NCI-H526 treated with DMSO at 0.1 percent for 48 hours (cell line): ENCODE measurements around the gene CNGB1.
"Not testable (repeated sequence)": the region's sequence is repeated elsewhere in the genome, so short reads cannot be mapped to it uniquely, and the experiment has no call there.

Source experiments
- DNase-seq: peaks from one replicate; lab custom pipeline; 2025; lab: John Stamatoyannopoulos, UW

Gene CNGB1

GRCh38 chr16:57926041-57926440 lies 44.9 kb downstream of the CNGB1 start:
- DNase-seq, result no peak

GRCh38 chr16:57925310-57925709 lies 45.6 kb downstream of the CNGB1 start:
- DNase-seq, result no peak

DNA sequence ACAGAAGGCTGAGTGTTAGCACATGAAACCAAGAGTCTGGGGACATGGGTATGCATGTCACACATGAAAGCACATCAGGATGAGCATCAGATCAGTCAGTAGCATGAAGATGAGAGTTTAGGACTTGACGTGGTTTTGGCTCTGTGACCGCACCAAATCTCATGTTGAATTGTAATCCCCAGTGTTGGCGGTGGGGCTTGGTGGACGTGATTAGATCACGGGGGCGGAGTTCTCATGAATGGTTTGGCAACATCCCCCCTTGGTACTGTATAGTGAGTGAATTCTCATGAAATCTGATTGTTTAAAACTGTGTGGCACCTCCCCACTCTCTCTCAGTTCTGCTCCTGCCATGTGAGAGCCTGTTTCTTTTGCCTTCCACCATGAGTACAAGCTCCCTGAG lies 46.4 kb downstream of the CNGB1 start:
- DNase-seq, result no peak

- no peak for DNase-seq
Observed at GRCh38 chr16:57923841-57924240, 47.1 kb downstream of the CNGB1 start.

DNA sequence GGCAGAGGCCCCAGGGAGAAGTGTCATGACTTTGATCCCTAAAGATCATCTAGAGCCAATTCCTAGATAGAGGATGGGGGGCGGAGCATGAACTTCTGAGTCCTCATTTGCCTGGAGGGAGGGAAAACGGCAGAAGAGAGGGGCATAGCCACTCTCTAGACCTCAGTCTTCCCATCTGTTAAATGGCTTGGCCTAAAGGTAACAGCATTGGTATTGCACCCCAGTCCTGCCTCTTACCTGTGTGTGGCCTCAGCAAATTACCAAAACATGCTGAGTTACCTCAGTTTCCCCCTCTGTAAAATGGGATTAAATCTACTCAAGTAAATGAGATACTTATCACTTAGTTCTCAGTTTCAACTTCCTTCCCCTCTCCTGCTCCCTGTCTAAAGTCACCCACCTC lies 47.5 kb downstream of the CNGB1 start:
- no peak for DNase-seq

DNA sequence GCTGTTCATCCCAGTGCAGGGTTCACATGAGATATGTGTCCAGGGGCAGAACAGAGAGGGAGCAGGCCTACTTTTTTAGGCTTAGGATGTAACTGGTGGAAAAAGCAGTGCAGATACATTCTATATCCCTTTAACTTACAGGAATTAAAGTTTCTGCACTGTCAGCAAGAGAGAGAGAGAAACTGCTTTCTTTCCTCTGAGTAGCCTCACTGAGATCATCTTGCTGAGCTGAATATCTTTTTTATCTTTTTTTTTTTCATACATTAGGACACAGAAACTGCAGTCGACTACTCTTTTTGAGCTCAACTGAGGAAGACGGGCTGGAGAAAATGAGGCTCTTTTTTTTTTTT lies 50.1 kb downstream of the CNGB1 start:
- no peak for DNase-seq

GRCh38 chr16:57920215-57920879 lies 50.6 kb downstream of the CNGB1 start:
- DNase-seq, result no peak

- no peak for DNase-seq
Observed at GRCh38 chr16:57918994-57919393, 51.9 kb downstream of the CNGB1 start.

DNA sequence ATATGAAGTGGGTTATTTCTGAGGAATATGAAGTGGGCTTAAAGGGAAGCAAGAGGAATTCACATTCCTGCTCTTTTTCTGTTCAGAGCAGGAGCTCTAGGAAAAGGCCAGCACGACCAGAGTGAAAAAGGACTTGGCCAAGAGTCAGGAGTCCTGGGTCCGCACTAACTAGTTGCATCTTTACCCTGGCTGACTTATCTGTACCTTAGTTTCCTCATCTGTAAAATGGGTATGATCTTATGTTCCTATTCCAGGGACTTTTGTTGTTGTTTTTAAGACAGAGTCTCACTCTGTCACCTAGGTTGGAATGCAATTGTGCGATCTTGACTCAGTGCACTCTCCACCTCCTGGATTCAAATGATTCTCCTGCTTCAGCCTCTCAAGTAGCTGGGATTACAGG lies 52.5 kb downstream of the CNGB1 start:
- DNase-seq, result no peak

DNA sequence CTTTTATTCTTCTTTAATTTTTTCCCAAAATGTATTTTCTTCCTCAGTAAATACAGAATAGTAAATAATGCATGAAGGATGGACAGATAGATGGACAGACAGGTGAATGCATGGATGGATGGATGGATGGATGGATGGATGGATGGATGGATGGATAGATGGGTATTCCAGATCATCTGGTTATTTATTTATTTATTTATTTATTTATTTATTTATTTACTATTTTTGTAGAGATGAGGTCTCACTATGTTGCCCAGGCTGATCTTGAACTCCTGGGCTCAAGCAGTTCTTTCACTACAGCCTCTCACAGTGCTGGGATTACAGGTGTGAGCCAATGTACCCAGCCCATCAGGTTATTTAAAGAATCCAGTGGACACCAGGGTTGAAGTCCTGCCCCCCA lies 53.0 kb downstream of the CNGB1 start:
- not testable (repeated sequence) for DNase-seq

- not testable (repeated sequence) for DNase-seq
Observed at GRCh38 chr16:57917489-57917888, 53.4 kb downstream of the CNGB1 start.

DNA sequence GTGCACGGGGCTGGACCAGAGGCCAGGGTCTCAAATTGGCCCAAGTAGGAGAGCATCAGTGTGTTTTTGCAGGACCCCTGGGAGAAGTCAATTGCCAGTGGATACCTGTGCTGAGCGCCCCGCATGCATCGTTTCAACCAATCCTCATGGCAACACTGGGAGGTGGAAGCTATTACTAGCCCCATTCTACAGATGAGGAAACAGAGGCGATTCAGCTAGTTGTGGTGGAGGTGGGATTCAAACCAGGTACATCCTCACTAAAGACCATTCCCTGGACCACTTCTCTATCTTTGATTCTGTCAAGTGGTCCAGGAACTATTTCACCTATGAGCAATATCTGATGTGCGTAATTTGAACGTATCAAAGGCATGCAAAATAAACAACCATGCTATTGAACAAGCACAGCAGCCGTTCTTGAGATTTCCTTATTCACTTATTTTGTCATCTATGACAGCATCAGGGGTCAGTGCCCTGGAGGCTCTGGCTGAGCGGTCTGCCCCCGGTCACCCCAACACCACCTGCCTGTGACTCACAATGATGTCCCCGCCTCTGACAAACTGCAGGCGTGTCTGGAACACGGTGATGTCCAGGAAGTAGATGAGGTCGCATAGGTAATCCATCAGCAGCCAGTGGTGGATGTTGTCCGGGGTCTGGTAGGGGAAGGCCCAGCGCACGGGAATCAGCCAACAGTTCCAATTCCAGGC lies 54.0 kb downstream of the CNGB1 start:
- DNase-seq, result no peak

- no peak for DNase-seq
Observed at GRCh38 chr16:57915811-57916488, 55.0 kb downstream of the CNGB1 start.

DNA sequence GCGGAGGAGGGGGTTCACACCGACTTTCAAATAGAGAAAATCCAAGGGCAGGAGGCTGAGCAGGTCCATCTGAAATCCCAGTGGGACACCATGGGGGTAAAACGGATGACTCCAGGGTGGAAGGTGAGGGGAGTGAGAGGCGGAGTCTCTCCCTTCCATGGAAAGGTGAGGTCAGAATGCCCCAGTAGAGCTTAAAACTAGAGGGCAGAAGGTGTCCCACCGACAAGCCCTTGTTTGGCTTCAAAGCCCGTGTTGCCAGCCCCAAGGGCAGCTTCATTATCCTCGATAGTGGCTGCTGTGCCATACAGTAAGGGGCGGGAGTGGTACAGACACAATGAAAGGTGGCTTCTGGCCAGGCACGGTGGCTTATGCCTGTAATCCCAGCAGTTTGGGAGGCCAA lies 55.7 kb downstream of the CNGB1 start:
- no peak for DNase-seq

DNA sequence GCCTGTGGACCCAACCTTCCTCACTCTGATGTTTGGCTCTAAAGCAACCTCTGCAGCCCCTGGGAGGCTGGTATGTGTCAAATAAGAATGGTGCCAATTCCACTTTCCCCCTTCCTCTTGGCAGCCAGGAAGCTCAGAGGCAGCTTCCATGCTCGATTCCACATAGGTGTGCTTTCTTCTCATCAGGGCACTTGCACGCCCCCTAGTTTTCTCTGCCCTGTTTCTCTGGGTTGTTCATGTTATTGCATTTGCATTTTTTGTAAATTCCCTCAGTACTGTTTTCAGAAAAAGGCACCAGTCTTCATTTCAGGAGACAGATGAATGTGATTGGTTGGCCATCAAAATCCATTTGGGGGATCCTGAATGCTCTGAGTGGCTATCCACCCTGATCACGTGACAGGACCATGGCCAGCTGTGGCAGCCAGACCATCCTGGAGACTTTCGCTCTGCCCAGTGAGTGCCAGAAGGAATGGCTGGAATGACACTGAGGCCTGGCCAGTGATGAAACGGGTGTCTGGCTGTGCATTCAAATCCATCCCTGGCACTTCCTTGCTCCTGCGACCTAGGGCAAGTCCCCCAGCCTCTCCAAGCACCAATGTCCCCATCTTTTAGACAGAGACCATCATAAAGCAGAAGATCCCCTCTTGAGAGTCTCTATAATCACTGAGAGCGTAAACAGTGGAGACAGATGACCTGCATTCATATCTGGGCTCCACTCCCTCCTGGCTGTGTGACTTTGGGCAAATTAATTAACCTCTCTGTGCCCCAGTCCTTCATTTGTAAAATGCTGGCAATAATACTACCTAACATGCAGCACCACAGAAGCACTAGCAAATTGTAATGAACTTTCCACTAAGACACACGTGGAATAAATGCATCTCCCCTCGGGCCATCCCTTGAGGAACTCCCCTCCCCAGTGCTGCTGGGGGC lies 56.4 kb downstream of the CNGB1 start:
- DNase-seq, result no peak

- no peak for DNase-seq
Observed at GRCh38 chr16:57912529-57913260, 58.2 kb downstream of the CNGB1 start.

DNA sequence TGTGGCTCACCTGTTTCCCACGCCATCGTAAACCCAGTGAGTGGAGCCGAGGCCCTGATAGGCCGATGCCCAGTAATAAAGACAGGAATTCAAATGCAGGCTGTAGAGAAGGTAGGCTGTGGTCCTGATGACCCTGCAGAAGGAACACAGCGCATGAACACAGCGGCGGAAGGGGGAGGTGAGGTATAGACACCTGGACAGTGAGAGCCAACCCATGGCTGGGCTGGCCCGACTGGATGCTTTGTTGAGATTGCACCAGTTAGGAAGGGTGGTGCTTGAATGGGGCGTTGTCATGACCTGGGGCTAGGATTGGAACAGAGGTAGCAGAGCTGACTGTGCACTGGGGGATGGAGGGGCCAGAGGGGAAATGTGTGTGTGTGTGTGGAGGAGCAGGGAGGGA lies 59.2 kb downstream of the CNGB1 start:
- DNase-seq, result no peak

- no peak for DNase-seq
Observed at GRCh38 chr16:57910696-57911095, 60.2 kb downstream of the CNGB1 start.

DNA sequence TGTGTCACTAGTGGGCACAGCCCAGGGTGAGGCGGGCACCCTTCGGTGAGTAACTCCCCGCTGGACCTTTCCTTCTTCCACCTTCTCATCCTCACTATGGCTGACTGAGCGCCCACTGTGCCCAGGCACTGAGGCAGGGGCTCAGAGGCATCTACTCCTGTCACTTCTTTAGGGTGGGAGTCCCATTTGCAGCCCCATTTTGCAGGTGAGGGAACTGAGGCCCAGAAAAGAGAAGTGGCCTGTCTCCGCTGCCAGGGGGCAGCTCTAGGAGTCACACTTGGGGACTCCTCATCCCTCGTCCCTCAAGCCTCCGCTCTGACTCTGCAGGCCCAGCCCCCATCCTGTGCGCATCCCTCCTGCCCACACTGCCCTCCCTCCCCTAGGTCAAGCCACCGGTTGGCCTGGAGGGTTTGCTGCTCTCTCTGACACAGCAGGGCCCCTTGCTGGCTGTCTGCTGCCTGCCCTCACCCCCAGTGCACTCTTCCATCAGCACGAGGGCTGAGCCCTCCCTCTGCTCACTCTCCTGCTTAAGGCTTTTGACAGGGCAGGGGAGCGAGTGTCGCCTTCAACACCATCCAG lies 62.4 kb downstream of the CNGB1 start:
- no peak for DNase-seq

- DNase-seq, result no peak
Observed at GRCh38 chr16:57906382-57907316, 64.3 kb downstream of the CNGB1 start.
